Sciatic nerve (tissue), 2 donors: ENCODE data around the gene GAB4. TPM values are rescaled to one million over a fixed set of nuclear protein-coding genes. Genes with fewer than 3 reads are reported as not detected.
"Not testable (repeated sequence)": the region's sequence is repeated elsewhere in the genome, so short reads cannot be mapped to it uniquely, and the experiment has no call there.

Experiments
- ATAC-seq: fragments of 200-7000 bp; cut with Tn5 transposase; one replicate; pipeline ENCODE4 v1.9.1; 2020; ENCODE audit warnings: mild to moderate bottlenecking, moderate library complexity
- DNase-seq: peaks from one replicate; pipeline ENCODE4 v3.0.0-alpha.2; 2020; ENCODE audit warnings: low spot score
- intact Hi-C: fragments of 100-400 bp; cut with DNase I; formaldehyde crosslinking; loops from one replicate; pipeline ENCODE4 v1.14.2; 2022
- total RNA-seq: library from RNA; stranded (reverse); fragmentation: NEBNext Ultra II Directional; extraction: Animal tissue kit (Norgen Biotek cat#: 25700); gene quantifications from one replicate; pipeline ENCODE4 v1.2.1, GENCODE V29; 2021
- donor health status: DM: no; HTN: no; CAD: no.
- donor health status: DM: no; HTN: no; CAD: no.

The GAB4 gene
- 0.85 TPM for total RNA-seq

- DNase-seq (peak; percentile 52), ATAC-seq (no peak)
- intact Hi-C loops: no loop called here
Observed at GRCh38 chr22:17007852-17008731, at the start of gene GAB4. GAB4 (minus strand) TSS chr22:17008222; CDS start chr22:17008114, 108 bp downstream.

- DNase-seq: no peak
- intact Hi-C loops: no loop called here
- ATAC-seq: no peak
Observed at GRCh38 chr22:17056807-17057206, 48.8 kb upstream of the GAB4 start.

- no peak for DNase-seq
- intact Hi-C loops: no loop called here
- no peak for ATAC-seq
Observed at GRCh38 chr22:17056058-17056457, 48.0 kb upstream of the GAB4 start.

- DNase-seq (no peak), ATAC-seq (no peak)
- intact Hi-C loops: no loop called here
Observed at GRCh38 chr22:17047656-17048055, 39.6 kb upstream of the GAB4 start.

GRCh38 chr22:17046566-17047348 lies 38.7 kb upstream of the GAB4 start:
- DNase-seq: no peak
- ATAC-seq: no peak
- intact Hi-C loops: no loop called here

GRCh38 chr22:17043521-17043920 lies 35.5 kb upstream of the GAB4 start:
- no peak for ATAC-seq
- intact Hi-C loops: no loop called here

GRCh38 chr22:17036842-17037711 lies 29.1 kb upstream of the GAB4 start:
- peak; percentile 68 for DNase-seq
- peak; percentile 97 for ATAC-seq
- intact Hi-C loops: not testable (repeated sequence)

More at GRCh38 chr22:17043521-17043920, 35.5 kb upstream of the GAB4 start:
- no peak for DNase-seq

- intact Hi-C loops: not testable (repeated sequence)
Observed at GRCh38 chr22:17035976-17036841, 28.2 kb upstream of the GAB4 start.

GRCh38 chr22:17035246-17035645 lies 27.2 kb upstream of the GAB4 start:
- intact Hi-C loops: no loop called here
- no peak for DNase-seq
- no peak for ATAC-seq

More at GRCh38 chr22:17035976-17036841, 28.2 kb upstream of the GAB4 start:
- ATAC-seq (peak; percentile 70), DNase-seq (peak; percentile 62)

GRCh38 chr22:17034532-17034931 lies 26.5 kb upstream of the GAB4 start:
- intact Hi-C loops, ATAC-seq, DNase-seq: not testable (repeated sequence)

- DNase-seq, intact Hi-C loops, ATAC-seq: not testable (repeated sequence)
Observed at GRCh38 chr22:17032277-17032676, 24.3 kb upstream of the GAB4 start.

- ATAC-seq, DNase-seq, intact Hi-C loops: not testable (repeated sequence)
Observed at GRCh38 chr22:17024380-17024779, 16.4 kb upstream of the GAB4 start.

GRCh38 chr22:17015552-17015951 lies 7.5 kb upstream of the GAB4 start:
- ATAC-seq, intact Hi-C loops, DNase-seq: not testable (repeated sequence)

- DNase-seq, ATAC-seq, intact Hi-C loops: not testable (repeated sequence)
Observed at GRCh38 chr22:17014101-17014440, 6.0 kb upstream of the GAB4 start.

GRCh38 chr22:17013396-17014100 lies 5.5 kb upstream of the GAB4 start:
- intact Hi-C loops: no loop called here
- DNase-seq: no peak
- no peak for ATAC-seq

GRCh38 chr22:17012267-17012666 lies 4.2 kb upstream of the GAB4 start:
- DNase-seq: no peak
- ATAC-seq: no peak
- intact Hi-C loops: no loop called here

- DNase-seq (no peak), ATAC-seq (no peak)
- intact Hi-C loops: no loop called here
Observed at GRCh38 chr22:17009640-17010291, 1.7 kb upstream of the GAB4 start.
